Uterus (tissue), 2 donors: ENCODE results near the gene BAZ2A.

Experiments
- POLR2A ChIP-seq, 2 donors: fragments of 450-650 bp; IDR thresholded peaks; one replicate each; pipeline ENCODE4 v1.6.1; 2016; ENCODE audit warnings: antibody characterized with exemption in 2 of 2, mild to moderate bottlenecking in 1 of 2, moderate library complexity in 1 of 2
- TF ChIP-seq, protein P1 (sequence below), 4 experiments: fragments of 200-600 bp in 2 of 4; fragments of 450-650 bp in 2 of 4; sonication (generic) in 2 of 4; IDR thresholded peaks; one replicate each; pipeline ENCODE4 v1.5.1; 2016 to 2019; ENCODE audit warnings: antibody characterized with exemption in 4 of 4, mild to moderate bottlenecking in 2 of 4, moderate library complexity in 1 of 4

DNA sequence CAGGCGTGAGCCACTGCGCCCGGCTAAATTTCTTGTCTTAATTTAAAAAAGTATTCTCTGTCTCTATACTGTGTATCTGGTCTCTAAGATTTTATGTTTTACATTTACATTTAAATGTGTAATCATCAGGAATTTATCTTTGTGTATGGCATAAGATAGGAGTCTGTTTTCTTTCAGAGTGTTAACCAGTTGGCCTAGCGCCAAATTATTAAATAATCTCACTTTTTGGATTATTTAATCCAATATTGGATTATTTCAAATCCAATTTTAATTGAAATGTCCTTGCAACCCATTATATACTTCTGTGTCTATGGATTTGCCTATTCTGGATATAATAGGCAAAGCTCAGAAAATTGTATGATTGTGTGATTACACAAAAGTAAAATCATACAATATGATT lies 45.0 kb downstream of the BAZ2A start:
- TF ChIP-seq, protein P1, sequence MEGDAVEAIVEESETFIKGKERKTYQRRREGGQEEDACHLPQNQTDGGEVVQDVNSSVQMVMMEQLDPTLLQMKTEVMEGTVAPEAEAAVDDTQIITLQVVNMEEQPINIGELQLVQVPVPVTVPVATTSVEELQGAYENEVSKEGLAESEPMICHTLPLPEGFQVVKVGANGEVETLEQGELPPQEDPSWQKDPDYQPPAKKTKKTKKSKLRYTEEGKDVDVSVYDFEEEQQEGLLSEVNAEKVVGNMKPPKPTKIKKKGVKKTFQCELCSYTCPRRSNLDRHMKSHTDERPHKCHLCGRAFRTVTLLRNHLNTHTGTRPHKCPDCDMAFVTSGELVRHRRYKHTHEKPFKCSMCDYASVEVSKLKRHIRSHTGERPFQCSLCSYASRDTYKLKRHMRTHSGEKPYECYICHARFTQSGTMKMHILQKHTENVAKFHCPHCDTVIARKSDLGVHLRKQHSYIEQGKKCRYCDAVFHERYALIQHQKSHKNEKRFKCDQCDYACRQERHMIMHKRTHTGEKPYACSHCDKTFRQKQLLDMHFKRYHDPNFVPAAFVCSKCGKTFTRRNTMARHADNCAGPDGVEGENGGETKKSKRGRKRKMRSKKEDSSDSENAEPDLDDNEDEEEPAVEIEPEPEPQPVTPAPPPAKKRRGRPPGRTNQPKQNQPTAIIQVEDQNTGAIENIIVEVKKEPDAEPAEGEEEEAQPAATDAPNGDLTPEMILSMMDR (IDR thresholded peaks at IDR 0.05), result no peak
- TF ChIP-seq POLR2A (IDR thresholded peaks at IDR 0.05), result no peak
